Tibial artery (tissue), 4 donors: Measurements from ENCODE around the gene TBC1D1.

Source experiments
- DNase-seq, 2 donors: peaks; one replicate each; pipeline ENCODE4 v3.0.0-alpha.2; 2019
- H3K27ac ChIP-seq, 2 donors: fragments of 200-600 bp; sonication (generic) in 1 of 2; 1 replicate in 1 of 2; 2 replicates in 1 of 2; pipeline ENCODE4 v1.5.1; 2018 to 2019; ENCODE audit warnings: mild to moderate bottlenecking in 1 of 2
- H3K27me3 ChIP-seq, 2 donors: fragments of 200-600 bp; sonication (generic) in 1 of 2; one replicate each; pipeline versions ENCODE4 v1.5.1 to v1.6.0; 2016 to 2019
- H3K36me3 ChIP-seq, 3 donors: fragments of 200-600 bp; sonication (generic) in 2 of 3; one replicate each; pipeline ENCODE4 v1.5.1; 2016 to 2019; ENCODE audit warnings: mild to moderate bottlenecking in 2 of 3
- H3K4me1 ChIP-seq, 4 donors: fragments of 200-600 bp; sonication (generic) in 2 of 4; 1 replicate in 3 of 4; 2 replicates in 1 of 4; pipeline ENCODE4 v1.5.1; 2016 to 2019
- H3K4me3 ChIP-seq, 2 donors: fragments of 200-600 bp; sonication (generic) in 1 of 2; 1 replicate in 1 of 2; 2 replicates in 1 of 2; pipeline ENCODE4 v1.5.1; 2018 to 2019; ENCODE audit warnings: mild to moderate bottlenecking in 2 of 2
- H3K9me3 ChIP-seq, 3 donors: fragments of 200-600 bp; sonication (generic) in 1 of 3; one replicate each; pipeline ENCODE4 v1.5.1; 2016 to 2019
- intact Hi-C: fragments of 100-400 bp; cut with DNase I; formaldehyde crosslinking; loops from one replicate; pipeline ENCODE4 v1.15.0; 2023; ENCODE audit warnings: low total_unique reads
- TF ChIP-seq, protein P1 (sequence below), 2 experiments: fragments of 200-600 bp in 1 of 2; fragments of 450-650 bp in 1 of 2; IDR thresholded peaks; one replicate each; pipeline ENCODE4 v1.5.1; 2017 to 2019; ENCODE audit warnings: antibody characterized with exemption in 2 of 2, mild to moderate bottlenecking in 1 of 2, moderate library complexity in 1 of 2

TBC1D1 gene

DNA sequence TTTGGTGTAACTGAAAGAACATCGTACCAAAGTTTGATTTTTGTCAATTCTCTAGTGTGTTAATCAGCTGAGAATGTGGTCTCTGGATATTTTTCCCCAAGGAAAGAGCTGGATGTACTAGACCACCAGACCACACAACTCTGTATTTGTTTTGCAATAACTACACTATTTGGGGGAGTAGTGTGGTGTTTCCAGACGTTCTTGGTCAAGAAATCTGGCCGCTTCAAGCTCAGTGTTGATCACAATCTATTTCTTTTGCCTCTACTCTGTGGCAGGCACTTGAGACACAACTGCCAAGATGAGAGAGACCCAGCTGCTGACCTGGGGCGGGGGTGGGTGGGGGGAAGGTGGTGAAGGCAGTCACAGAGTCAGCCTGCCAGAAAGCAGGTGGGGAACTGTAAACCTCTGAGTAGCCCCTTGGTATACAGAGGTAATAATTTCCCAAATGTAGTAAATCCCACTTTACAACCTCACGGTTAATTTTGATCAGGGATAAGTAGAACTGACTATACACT, 99.9 kb downstream of the TBC1D1 start:
- Histone ChIP-seq H3K9me3 (no peaks in the 10 kb centered on the region), H3K4me3 (no peak overlapping the region), H3K4me1 (peaks cover 0 to 92% (median 59%) of the 10 kb centered on the region in 4 donors), H3K27me3 (no peaks in the 10 kb centered on the region), H3K36me3 (no peaks in the 10 kb centered on the region), H3K27ac (peak overlapping the region; percentile 79 to 80)
- DNase-seq = no peak
- intact Hi-C loops = no loop called here
- TF ChIP-seq, protein P1, sequence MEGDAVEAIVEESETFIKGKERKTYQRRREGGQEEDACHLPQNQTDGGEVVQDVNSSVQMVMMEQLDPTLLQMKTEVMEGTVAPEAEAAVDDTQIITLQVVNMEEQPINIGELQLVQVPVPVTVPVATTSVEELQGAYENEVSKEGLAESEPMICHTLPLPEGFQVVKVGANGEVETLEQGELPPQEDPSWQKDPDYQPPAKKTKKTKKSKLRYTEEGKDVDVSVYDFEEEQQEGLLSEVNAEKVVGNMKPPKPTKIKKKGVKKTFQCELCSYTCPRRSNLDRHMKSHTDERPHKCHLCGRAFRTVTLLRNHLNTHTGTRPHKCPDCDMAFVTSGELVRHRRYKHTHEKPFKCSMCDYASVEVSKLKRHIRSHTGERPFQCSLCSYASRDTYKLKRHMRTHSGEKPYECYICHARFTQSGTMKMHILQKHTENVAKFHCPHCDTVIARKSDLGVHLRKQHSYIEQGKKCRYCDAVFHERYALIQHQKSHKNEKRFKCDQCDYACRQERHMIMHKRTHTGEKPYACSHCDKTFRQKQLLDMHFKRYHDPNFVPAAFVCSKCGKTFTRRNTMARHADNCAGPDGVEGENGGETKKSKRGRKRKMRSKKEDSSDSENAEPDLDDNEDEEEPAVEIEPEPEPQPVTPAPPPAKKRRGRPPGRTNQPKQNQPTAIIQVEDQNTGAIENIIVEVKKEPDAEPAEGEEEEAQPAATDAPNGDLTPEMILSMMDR (IDR thresholded peaks at IDR 0.05) = no peak

DNA sequence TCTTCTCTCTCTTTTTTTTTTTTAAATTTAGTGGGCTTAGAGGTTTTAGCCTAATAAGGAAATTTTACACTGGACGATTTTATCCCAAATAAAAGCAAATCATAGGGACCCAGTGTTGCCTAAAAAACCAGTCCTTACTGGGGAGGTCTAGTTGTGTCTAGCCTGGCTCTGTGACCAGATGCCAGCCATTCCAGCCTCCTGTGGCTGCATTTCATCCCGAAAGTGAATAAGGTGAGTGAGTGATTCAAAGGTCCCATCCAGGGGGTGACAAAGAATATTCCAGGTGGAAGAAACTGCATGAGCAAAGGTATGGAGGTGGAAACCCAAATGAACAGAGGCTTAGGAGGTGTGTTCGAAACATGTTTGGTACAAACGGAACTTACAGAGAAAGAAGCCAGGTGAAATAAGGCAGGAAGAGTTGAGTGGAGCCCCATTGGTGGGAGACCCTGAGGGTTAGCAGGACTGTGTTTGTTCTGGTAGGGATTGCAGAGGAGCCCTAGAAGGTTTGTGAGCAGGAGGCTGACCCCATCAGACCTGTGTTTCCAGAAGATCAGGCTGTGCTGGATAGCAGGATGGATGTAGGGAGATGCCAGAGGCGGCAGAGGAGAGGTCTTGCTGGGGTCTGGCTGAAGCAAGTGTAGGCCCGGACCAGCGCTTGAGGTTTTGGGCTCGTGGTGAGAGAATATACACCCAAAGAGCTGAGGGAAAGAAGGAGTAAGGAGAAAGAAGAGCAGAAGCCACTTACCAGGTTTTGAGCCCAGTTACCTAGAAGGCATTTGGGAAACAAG, 100.9 kb downstream of the TBC1D1 start:
- no peaks in the 10 kb centered on the region for H3K27me3 ChIP-seq
- no peak for DNase-seq
- intact Hi-C loops = no loop called here
- H3K27ac ChIP-seq = peak overlapping the region; percentile 79 to 80
- no peaks in the 10 kb centered on the region for H3K9me3 ChIP-seq
- H3K36me3 ChIP-seq = no peaks in the 10 kb centered on the region
- H3K4me1 ChIP-seq = peaks cover 0 to 92% (median 60%) of the 10 kb centered on the region in 4 donors
- TF ChIP-seq, protein P1 (IDR thresholded peaks at IDR 0.05) = no peak
- no peak overlapping the region for H3K4me3 ChIP-seq

GRCh38 chr4:37993806-37994205, 102.9 kb downstream of the TBC1D1 start:
- Histone ChIP-seq H3K27ac (peak overlapping the region; percentile 58 to 80), H3K4me1 (peaks cover 0 to 97% (median 61%) of the 10 kb centered on the region in 4 donors), H3K9me3 (no peaks in the 10 kb centered on the region)

DNA sequence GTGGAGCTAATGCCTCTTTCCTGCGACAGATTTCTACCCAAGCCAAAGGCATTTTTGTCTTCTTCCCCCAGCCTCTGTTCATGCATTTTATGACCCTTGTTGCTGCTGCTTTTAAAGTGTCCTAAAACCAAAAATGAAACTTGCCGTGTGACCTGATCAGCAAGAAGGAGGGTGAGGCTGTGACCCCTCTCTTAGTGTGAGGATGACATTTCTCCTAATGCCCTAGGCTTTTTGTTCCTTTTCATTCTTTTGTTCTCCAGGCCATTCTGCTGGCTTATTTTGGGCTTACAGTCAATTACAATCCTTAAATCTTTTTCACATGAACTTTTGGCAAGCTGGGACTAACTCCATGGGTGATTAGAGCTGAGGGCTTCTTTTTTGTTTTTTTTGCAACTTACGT, 103.7 kb downstream of the TBC1D1 start:
- Histone ChIP-seq H3K4me1 (peaks cover 0 to 96% (median 55%) of the 10 kb centered on the region in 4 donors), H3K27ac (peak overlapping the region; percentile 58 to 80), H3K9me3 (no peaks in the 10 kb centered on the region), H3K27me3 (no peaks in the 10 kb centered on the region), H3K36me3 (no peaks in the 10 kb centered on the region), H3K4me3 (no peak overlapping the region)
- TF ChIP-seq, protein P1 (IDR thresholded peaks at IDR 0.05) = no peak
- DNase-seq = no peak
- intact Hi-C loops = no loop called here

More at GRCh38 chr4:37993806-37994205, 102.9 kb downstream of the TBC1D1 start:
- Histone ChIP-seq H3K4me3 (no peak overlapping the region), H3K36me3 (no peaks in the 10 kb centered on the region), H3K27me3 (no peaks in the 10 kb centered on the region)
- no peak for DNase-seq
- TF ChIP-seq, protein P1 (IDR thresholded peaks at IDR 0.05) = no peak
- intact Hi-C loops = no loop called here

DNA sequence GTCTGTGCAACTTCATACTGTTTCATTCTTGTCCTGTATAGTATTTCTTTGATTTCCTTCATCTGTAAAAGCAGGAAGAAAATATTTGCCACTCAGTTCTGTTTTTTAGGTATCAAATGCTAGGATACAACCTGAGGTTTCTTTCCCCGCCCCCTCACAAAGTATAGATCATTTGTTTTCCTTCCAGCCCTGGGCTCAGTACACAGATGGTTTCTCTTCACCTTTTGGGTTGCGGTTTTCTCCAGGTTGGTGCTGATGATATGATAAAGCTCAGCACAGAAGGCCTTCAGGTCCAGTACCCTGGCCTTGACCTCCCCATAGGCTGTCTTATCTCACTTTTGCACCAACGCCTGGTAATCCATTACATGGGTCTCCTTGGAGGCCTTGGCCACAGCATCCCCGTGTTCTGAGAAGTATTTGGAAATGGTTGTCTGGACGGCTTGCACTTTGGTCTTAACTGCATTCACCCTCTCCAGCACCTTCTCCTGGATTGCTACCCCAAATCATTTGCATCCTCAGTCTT, 104.5 kb downstream of the TBC1D1 start:
- TF ChIP-seq, protein P1 (IDR thresholded peaks at IDR 0.05) = no peak
- no peak for DNase-seq
- Histone ChIP-seq H3K27ac (peak overlapping the region; percentile 58 to 80), H3K36me3 (no peaks in the 10 kb centered on the region), H3K9me3 (no peaks in the 10 kb centered on the region), H3K4me1 (peaks cover 0 to 90% (median 47%) of the 10 kb centered on the region in 4 donors), H3K4me3 (no peak overlapping the region), H3K27me3 (no peaks in the 10 kb centered on the region)
- intact Hi-C loops = no loop called here
